MG63 (cell line): Measurements from ENCODE around the gene HSD17B7. TPM values are rescaled to one million over a fixed set of nuclear protein-coding genes. Genes with fewer than 3 reads are reported as not detected.
"Not testable (repeated sequence)": the region's sequence is repeated elsewhere in the genome, so short reads cannot be mapped to it uniquely, and the experiment has no call there.

Experiments used
- DNase-seq: peaks from one replicate; pipeline ENCODE4 v3.0.0-alpha.2; 2020
- H3K27me3 ChIP-seq: fragments of 250-450 bp; sonication (Bioruptor Pico); 2 replicates; pipeline ENCODE4 v1.5.1; 2020; ENCODE audit warnings: mild to moderate bottlenecking, moderate library complexity
- H3K36me3 ChIP-seq: fragments of 250-450 bp; sonication (Bioruptor Pico); 2 replicates; pipeline ENCODE4 v1.5.1; 2020; ENCODE audit warnings: mild to moderate bottlenecking, moderate library complexity
- H3K4me3 ChIP-seq: fragments of 250-450 bp; sonication (Bioruptor Pico); 2 replicates; pipeline ENCODE4 v1.5.1; 2020; ENCODE audit warnings: mild to moderate bottlenecking, moderate library complexity
- H3K9me3 ChIP-seq: fragments of 250-450 bp; sonication (Bioruptor Pico); 2 replicates; pipeline ENCODE4 v1.5.1; 2020; ENCODE audit warnings: mild to moderate bottlenecking, moderate library complexity
- total RNA-seq: library from RNA; depleted of rRNA; stranded (reverse); fragments of >200 nt; shearing (Covaris generic); gene quantifications from 2 replicates; pipeline ENCODE4 v1.2.3, GENCODE V29; 2014; ENCODE audit warnings: low replicate concordance

The HSD17B7 gene
- total RNA-seq, 1 experiment from 2014 or later, result 5.6 TPM

- not testable (repeated sequence) for DNase-seq
These were observed 469 bp downstream of the HSD17B7 start for GRCh38 chr1:162790985-162791357.

GRCh38 chr1:162794284-162794683 lies 3.8 kb downstream of the HSD17B7 start:
- not testable (repeated sequence) for H3K36me3 ChIP-seq, H3K9me3 ChIP-seq, H3K27me3 ChIP-seq, H3K4me3 ChIP-seq, DNase-seq

More at GRCh38 chr1:162790985-162791357, 469 bp downstream of the HSD17B7 start:
- not testable (repeated sequence) for H3K27me3 ChIP-seq, H3K36me3 ChIP-seq, H3K9me3 ChIP-seq
- peak overlapping the region; percentile 66 for H3K4me3 ChIP-seq

GRCh38 chr1:162796617-162797279 lies 6.2 kb downstream of the HSD17B7 start:
- H3K9me3 ChIP-seq, H3K4me3 ChIP-seq, DNase-seq: not testable (repeated sequence)

GRCh38 chr1:162799995-162800830 lies 9.7 kb downstream of the HSD17B7 start:
- not testable (repeated sequence) for H3K9me3 ChIP-seq, H3K4me3 ChIP-seq, H3K36me3 ChIP-seq, H3K27me3 ChIP-seq
- DNase-seq, result peak; percentile 60

More at GRCh38 chr1:162796617-162797279, 6.2 kb downstream of the HSD17B7 start:
- not testable (repeated sequence) for H3K27me3 ChIP-seq, H3K36me3 ChIP-seq

- H3K4me3 ChIP-seq, H3K9me3 ChIP-seq, DNase-seq, H3K27me3 ChIP-seq, H3K36me3 ChIP-seq: not testable (repeated sequence)
These were observed 17.0 kb downstream of the HSD17B7 start for GRCh38 chr1:162807503-162807902.

GRCh38 chr1:162812357-162812756 lies 21.9 kb downstream of the HSD17B7 start:
- H3K27me3 ChIP-seq, H3K36me3 ChIP-seq, H3K9me3 ChIP-seq, H3K4me3 ChIP-seq, DNase-seq: not testable (repeated sequence)

- not testable (repeated sequence) for DNase-seq, H3K36me3 ChIP-seq, H3K9me3 ChIP-seq, H3K4me3 ChIP-seq, H3K27me3 ChIP-seq
These were observed 27.6 kb downstream of the HSD17B7 start for GRCh38 chr1:162818136-162818535.

- H3K36me3 ChIP-seq, H3K4me3 ChIP-seq, DNase-seq, H3K27me3 ChIP-seq, H3K9me3 ChIP-seq: not testable (repeated sequence)
These were observed 28.2 kb downstream of the HSD17B7 start for GRCh38 chr1:162818666-162819065.

GRCh38 chr1:162822391-162823200 lies 32.1 kb downstream of the HSD17B7 start:
- Histone ChIP-seq H3K36me3 (no peaks in the 10 kb centered on the region), H3K4me3 (peak overlapping the region; percentile 29), H3K27me3 (no peaks in the 10 kb centered on the region), H3K9me3 (no peaks in the 10 kb centered on the region)
- peak; percentile 27 for DNase-seq

- no peak for DNase-seq
- no peaks in the 10 kb centered on the region for H3K9me3 ChIP-seq
- no peak overlapping the region for H3K4me3 ChIP-seq
- no peaks in the 10 kb centered on the region for H3K27me3 ChIP-seq
- no peaks in the 10 kb centered on the region for H3K36me3 ChIP-seq
These were observed 32.7 kb downstream of the HSD17B7 start for GRCh38 chr1:162823231-162823630.

GRCh38 chr1:162823771-162824525 lies 33.4 kb downstream of the HSD17B7 start:
- H3K4me3 ChIP-seq, result no peak overlapping the region
- no peaks in the 10 kb centered on the region for H3K36me3 ChIP-seq
- no peak for DNase-seq
- peaks cover 2% of the 10 kb centered on the region; the same call in 1 of the 2 replicates for H3K27me3 ChIP-seq
- H3K9me3 ChIP-seq, result no peaks in the 10 kb centered on the region

- Histone ChIP-seq H3K9me3 (no peaks in the 10 kb centered on the region), H3K4me3 (no peak overlapping the region), H3K36me3 (no peaks in the 10 kb centered on the region), H3K27me3 (peaks cover 2% of the 10 kb centered on the region; the same call in 1 of the 2 replicates)
- DNase-seq, result no peak
These were observed 38.8 kb downstream of the HSD17B7 start for GRCh38 chr1:162829268-162829667.

- Histone ChIP-seq H3K9me3 (0 out of 2 replicates have a peak, but pooled peaks cover 2% of the 10 kb centered on the region), H3K36me3 (no peaks in the 10 kb centered on the region), H3K4me3 (no peak overlapping the region)
These were observed 42.0 kb downstream of the HSD17B7 start for GRCh38 chr1:162832470-162832869.

GRCh38 chr1:162835157-162835899 lies 44.8 kb downstream of the HSD17B7 start:
- no peak overlapping the region for H3K4me3 ChIP-seq
- 0 out of 2 replicates have a peak, but pooled peaks cover 2% of the 10 kb centered on the region for H3K27me3 ChIP-seq
- no peak for DNase-seq
- peaks cover 18% of the 10 kb centered on the region for H3K9me3 ChIP-seq
- H3K36me3 ChIP-seq, result no peaks in the 10 kb centered on the region

More at GRCh38 chr1:162832470-162832869, 42.0 kb downstream of the HSD17B7 start:
- peaks cover 4% of the 10 kb centered on the region; the same call in 1 of the 2 replicates for H3K27me3 ChIP-seq
- no peak for DNase-seq

GRCh38 chr1:162838863-162839262 lies 48.4 kb downstream of the HSD17B7 start:
- Histone ChIP-seq H3K4me3 (no peak overlapping the region), H3K36me3 (no peaks in the 10 kb centered on the region), H3K9me3 (peaks cover 18% of the 10 kb centered on the region), H3K27me3 (0 out of 2 replicates have a peak, but pooled peaks cover 2% of the 10 kb centered on the region)
- no peak for DNase-seq
